ENCODE results near the gene FSTL4.
A peak's percentile ranks its signal among the peaks of the same experiment; 100 is the strongest.

DNA sequence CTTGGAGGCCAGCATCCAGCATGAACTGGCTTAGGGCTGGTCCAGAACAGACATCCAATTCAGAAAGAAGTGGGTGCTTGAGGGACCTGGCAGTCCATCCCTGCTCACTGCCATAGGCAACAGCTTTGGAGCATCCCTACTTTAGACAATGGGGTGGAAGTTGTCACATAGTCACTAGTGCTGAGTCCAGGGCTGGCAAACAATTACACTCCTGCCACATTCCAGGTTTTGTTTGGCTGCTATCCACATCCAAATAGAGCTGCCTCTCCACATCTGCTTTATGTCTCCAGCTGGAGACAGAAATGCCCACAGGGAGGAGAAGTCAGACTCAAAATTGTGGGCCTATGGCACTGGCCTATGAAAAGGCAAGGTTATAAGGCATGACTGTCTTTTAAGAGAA, 7.0 kb downstream of the FSTL4 start:
- TF ChIP-seq CTCF (IDR thresholded peaks at IDR 0.05) (no peak), POLR2AphosphoS5 (IDR thresholded peaks at IDR 0.05; ENCODE audit: low read depth, low read length) (no peak), MXI1 (IDR thresholded peaks at IDR 0.05; ENCODE audit: low read depth, low read length) (peak; percentile 40; the same call in 1 of the 2 replicates)

Data from SK-N-SH (cell line).